ENCODE results near the gene ZNF490. TPM values are rescaled to one million over a fixed set of nuclear protein-coding genes. Genes with fewer than 3 reads are reported as not detected.

ZNF490 gene
- total and polyA plus RNA-seq, 9 donors, result 0.98 to 12.5 (median 7.0) TPM

DNA sequence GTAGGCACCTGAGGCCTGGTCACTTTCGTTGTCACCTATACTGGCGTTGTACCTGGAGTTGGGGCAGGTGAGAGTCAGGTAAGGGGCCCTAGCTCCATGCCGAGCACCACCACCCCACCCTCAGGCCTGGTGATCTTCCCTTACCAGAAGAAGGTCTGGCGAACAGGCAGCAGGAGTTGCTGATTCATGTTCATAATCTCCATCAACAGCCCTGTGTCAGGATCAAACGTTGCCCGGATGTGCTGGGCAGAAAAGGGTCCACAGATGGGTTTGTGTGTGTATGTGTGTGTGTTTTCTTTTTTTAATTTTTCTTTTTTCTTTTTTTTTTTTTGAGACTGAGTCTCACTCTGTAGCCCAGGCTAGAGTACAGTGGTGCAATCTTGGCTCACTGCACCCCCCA lies 41.6 kb upstream of the ZNF490 start:
- no peak for DNase-seq
- Histone ChIP-seq H3K4me3 (no peak overlapping the region), H3K4me1 (ENCODE audit: insufficient read depth) (peaks cover 12% of the 10 kb centered on the region), H3K36me3 (no peaks in the 10 kb centered on the region), H3K9me3 (no peaks in the 10 kb centered on the region), H3K27ac (no peak overlapping the region), H3K27me3 (no peaks in the 10 kb centered on the region)
- TF ChIP-seq, protein P1, sequence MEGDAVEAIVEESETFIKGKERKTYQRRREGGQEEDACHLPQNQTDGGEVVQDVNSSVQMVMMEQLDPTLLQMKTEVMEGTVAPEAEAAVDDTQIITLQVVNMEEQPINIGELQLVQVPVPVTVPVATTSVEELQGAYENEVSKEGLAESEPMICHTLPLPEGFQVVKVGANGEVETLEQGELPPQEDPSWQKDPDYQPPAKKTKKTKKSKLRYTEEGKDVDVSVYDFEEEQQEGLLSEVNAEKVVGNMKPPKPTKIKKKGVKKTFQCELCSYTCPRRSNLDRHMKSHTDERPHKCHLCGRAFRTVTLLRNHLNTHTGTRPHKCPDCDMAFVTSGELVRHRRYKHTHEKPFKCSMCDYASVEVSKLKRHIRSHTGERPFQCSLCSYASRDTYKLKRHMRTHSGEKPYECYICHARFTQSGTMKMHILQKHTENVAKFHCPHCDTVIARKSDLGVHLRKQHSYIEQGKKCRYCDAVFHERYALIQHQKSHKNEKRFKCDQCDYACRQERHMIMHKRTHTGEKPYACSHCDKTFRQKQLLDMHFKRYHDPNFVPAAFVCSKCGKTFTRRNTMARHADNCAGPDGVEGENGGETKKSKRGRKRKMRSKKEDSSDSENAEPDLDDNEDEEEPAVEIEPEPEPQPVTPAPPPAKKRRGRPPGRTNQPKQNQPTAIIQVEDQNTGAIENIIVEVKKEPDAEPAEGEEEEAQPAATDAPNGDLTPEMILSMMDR (IDR thresholded peaks at IDR 0.05), result no peak
- TF ChIP-seq EP300 (IDR thresholded peaks at IDR 0.05) (no peak), POLR2A (IDR thresholded peaks at IDR 0.05) (no peak)
- WGBS, 3 donors, result 91 to 94% (median 91%) methylated on average over 6 of the region's 6 CpGs
- intact Hi-C loops (cut with DNase I), result no loop called here

DNA sequence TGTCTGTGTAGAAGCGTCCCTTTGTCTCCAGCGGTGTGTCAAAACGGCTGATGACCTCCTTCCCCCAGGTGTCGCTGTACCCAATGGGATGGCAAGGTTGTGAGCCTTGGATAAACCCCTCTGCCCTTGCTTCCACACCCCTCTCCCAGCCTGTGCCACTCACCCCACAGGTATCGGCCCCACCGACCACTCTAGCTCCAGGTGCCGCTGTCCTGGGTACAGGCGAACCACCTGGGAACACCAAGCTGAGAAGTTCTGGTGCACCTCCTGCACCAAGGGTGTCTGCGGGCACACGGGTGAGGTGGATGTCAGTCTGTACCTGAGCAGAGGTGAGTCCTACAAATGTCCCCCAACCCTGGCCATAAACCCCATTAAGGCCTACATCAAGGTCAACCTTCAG lies 39.3 kb upstream of the ZNF490 start:
- no peaks in the 10 kb centered on the region for H3K36me3 ChIP-seq
- no peak overlapping the region for H3K4me3 ChIP-seq
- TF ChIP-seq, protein P1 (IDR thresholded peaks at IDR 0.05), result no peak
- TF ChIP-seq POLR2A (IDR thresholded peaks at IDR 0.05) (no peak), EP300 (IDR thresholded peaks at IDR 0.05) (no peak)
- H3K27me3 ChIP-seq, result no peaks in the 10 kb centered on the region
- 90 to 95% (median 94%) methylated on average over 10 of the region's 10 CpGs for WGBS, 3 donors
- H3K27ac ChIP-seq, result no peak overlapping the region
- H3K4me1 ChIP-seq (ENCODE audit: insufficient read depth), result peaks cover 12% of the 10 kb centered on the region
- H3K9me3 ChIP-seq, result no peaks in the 10 kb centered on the region
- intact Hi-C loops (cut with DNase I), result no loop called here
- no peak for DNase-seq

DNA sequence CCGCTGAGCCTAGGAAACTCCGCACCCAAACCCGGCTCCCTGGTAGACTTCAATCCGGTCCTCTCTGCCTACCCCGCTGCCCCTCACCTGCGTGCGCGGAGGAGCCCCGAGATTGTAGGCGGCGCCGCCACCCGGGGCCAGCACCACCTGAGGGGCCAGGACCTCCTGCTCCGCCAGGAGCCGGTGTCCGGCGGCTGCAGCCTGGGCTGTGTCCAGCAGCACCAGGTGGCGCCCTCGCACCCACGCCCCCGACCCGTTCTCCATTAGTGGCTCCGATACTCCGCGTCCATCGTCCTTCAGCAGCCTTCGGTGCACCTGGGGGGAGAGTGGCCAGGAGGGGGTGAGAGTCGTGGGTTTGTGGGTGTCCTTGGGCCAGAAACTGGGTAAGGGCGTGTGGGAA lies 37.5 kb upstream of the ZNF490 start:
- intact Hi-C loops (cut with DNase I), result no loop called here
- WGBS, 3 donors, result 4 to 5% (median 5%) methylated on average over 15 to 29 of the region's 29 CpGs

DNA sequence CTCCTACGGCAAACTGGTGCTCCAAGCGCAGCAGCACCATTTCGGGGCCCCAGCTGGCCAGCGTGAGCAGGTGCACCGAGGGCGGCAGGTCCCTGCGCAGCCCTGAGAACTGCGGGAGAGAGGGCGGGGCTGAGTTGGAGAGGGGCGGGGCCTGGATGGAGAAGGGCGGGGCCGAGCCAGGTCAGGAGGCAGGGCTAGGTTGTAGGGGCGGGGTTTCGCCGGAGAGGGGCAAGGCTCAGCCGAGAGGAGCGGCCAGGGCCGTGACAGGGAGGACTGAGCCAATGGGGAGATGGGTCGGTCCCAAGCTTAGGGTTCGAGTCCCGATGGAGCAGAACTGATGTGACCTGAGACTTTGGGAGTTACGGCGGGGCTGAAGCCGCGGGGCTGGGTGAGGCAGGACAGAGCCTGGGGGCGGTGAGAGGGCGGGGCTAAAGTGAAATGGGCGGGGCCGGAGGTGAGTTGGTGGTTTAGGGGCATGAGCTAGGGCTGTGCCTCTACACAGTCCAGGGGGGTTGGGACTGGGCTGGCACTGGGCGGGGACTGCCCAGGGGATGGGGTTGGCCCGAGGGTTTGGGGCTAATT lies 37.0 kb upstream of the ZNF490 start:
- no peaks in the 10 kb centered on the region for H3K27me3 ChIP-seq
- peaks cover 12% of the 10 kb centered on the region for H3K4me1 ChIP-seq (ENCODE audit: insufficient read depth)
- DNase-seq, result peak; percentile 75 to 84 (median 81)
- peak overlapping the region in 1 of 2 donors; percentile 29 for H3K27ac ChIP-seq
- no peaks in the 10 kb centered on the region for H3K36me3 ChIP-seq
- TF ChIP-seq EP300 (IDR thresholded peaks at IDR 0.05) (no peak), POLR2A (IDR thresholded peaks at IDR 0.05) (no peak)
- TF ChIP-seq, protein P1 (IDR thresholded peaks at IDR 0.05), result no peak
- 6 to 17% (median 6%) methylated on average over 31 of the region's 31 CpGs for WGBS, 3 donors
- intact Hi-C loops (cut with DNase I), result no loop called here
- peak overlapping the region; percentile 27 for H3K4me3 ChIP-seq
- no peaks in the 10 kb centered on the region for H3K9me3 ChIP-seq

More for the DNA sequence above, 37.5 kb upstream of the ZNF490 start:
- no peak for TF ChIP-seq EP300 (IDR thresholded peaks at IDR 0.05)
- TF ChIP-seq, protein P1 (IDR thresholded peaks at IDR 0.05), result peak in 2 of 3 donors; percentile 20 to 25
- TF ChIP-seq POLR2A (IDR thresholded peaks at IDR 0.05), result no peak
- H3K4me1 ChIP-seq (ENCODE audit: insufficient read depth), result peaks cover 12% of the 10 kb centered on the region
- H3K27me3 ChIP-seq, result no peaks in the 10 kb centered on the region
- peak in 3 of 5 donors; percentile 30 to 61 (median 49) for DNase-seq
- H3K9me3 ChIP-seq, result no peaks in the 10 kb centered on the region
- peak overlapping the region; percentile 27 for H3K4me3 ChIP-seq
- H3K27ac ChIP-seq, result no peak overlapping the region
- no peaks in the 10 kb centered on the region for H3K36me3 ChIP-seq

Data from ovary (tissue), 9 donors.